ENCODE measurements around the gene RBM10.

The RBM10 gene

GRCh38 chrX:47202316-47202715, 57.3 kb downstream of the RBM10 start:
- Histone ChIP-seq H3K4me2 (ENCODE audit: low read length) (no peak overlapping the region), H3K9me3 (ENCODE audit: control insufficient read depth, insufficient read depth, low read length) (no peaks in the 10 kb centered on the region), H3K4me1 (ENCODE audit: control insufficient read depth, low read length) (no peaks in the 10 kb centered on the region), H3K9me2 (replicated peaks; ENCODE audit: control insufficient read depth, low read length) (no peaks in the 10 kb centered on the region), H3K36me3 (ENCODE audit: control insufficient read depth, low read length) (peaks cover 89% of the 10 kb centered on the region), H4K20me1 (ENCODE audit: control insufficient read depth, insufficient read depth, low read depth, low read length) (no peaks in the 10 kb centered on the region), H3F3A (ENCODE audit: control insufficient read depth, insufficient read depth) (no peaks in the 10 kb centered on the region), H3K27ac (ENCODE audit: low read depth, low read length) (no peak overlapping the region), H3K4me3 (ENCODE audit: low read length) (no peak overlapping the region), H3K79me2 (ENCODE audit: control insufficient read depth, low read length) (peaks cover 15% of the 10 kb centered on the region), H3K27me3 (ENCODE audit: control insufficient read depth, low read length) (no peaks in the 10 kb centered on the region)
- TF ChIP-seq CTCF (IDR thresholded peaks at IDR 0.05; ENCODE audit: low read depth, low read length, poor library complexity, severe bottlenecking) (no peak), EZH2phosphoT487 (IDR thresholded peaks at IDR 0.05; ENCODE audit: borderline replicate concordance, low read length) (no peak)

GRCh38 chrX:47202877-47203276, 57.9 kb downstream of the RBM10 start:
- peaks cover 9% of the 10 kb centered on the region for H3K79me2 ChIP-seq (ENCODE audit: control insufficient read depth, low read length)
- no peaks in the 10 kb centered on the region for H4K20me1 ChIP-seq (ENCODE audit: control insufficient read depth, insufficient read depth, low read depth, low read length)
- H3K9me2 ChIP-seq (replicated peaks; ENCODE audit: control insufficient read depth, low read length): no peaks in the 10 kb centered on the region
- no peak overlapping the region for H3K4me2 ChIP-seq (ENCODE audit: low read length)
- H3K27me3 ChIP-seq (ENCODE audit: control insufficient read depth, low read length): no peaks in the 10 kb centered on the region
- H3K36me3 ChIP-seq (ENCODE audit: control insufficient read depth, low read length): peaks cover 89% of the 10 kb centered on the region
- H3K4me3 ChIP-seq (ENCODE audit: low read length): no peak overlapping the region
- TF ChIP-seq CTCF (IDR thresholded peaks at IDR 0.05; ENCODE audit: low read depth, low read length, poor library complexity, severe bottlenecking) (no peak), EZH2phosphoT487 (IDR thresholded peaks at IDR 0.05; ENCODE audit: borderline replicate concordance, low read length) (no peak)
- H3K27ac ChIP-seq (ENCODE audit: low read depth, low read length): no peak overlapping the region
- H3F3A ChIP-seq (ENCODE audit: control insufficient read depth, insufficient read depth): no peaks in the 10 kb centered on the region
- H3K9me3 ChIP-seq (ENCODE audit: control insufficient read depth, insufficient read depth, low read length): no peaks in the 10 kb centered on the region
- H3K4me1 ChIP-seq (ENCODE audit: control insufficient read depth, low read length): no peaks in the 10 kb centered on the region

- no peaks in the 10 kb centered on the region for H3K9me2 ChIP-seq (replicated peaks; ENCODE audit: control insufficient read depth, low read length)
- H3K9me3 ChIP-seq (ENCODE audit: control insufficient read depth, insufficient read depth, low read length): no peaks in the 10 kb centered on the region
- H3K27me3 ChIP-seq (ENCODE audit: control insufficient read depth, low read length): no peaks in the 10 kb centered on the region
- no peaks in the 10 kb centered on the region for H3K79me2 ChIP-seq (ENCODE audit: control insufficient read depth, low read length)
- H3K4me3 ChIP-seq (ENCODE audit: low read length): no peak overlapping the region
- no peaks in the 10 kb centered on the region for H4K20me1 ChIP-seq (ENCODE audit: control insufficient read depth, insufficient read depth, low read depth, low read length)
- TF ChIP-seq CTCF (IDR thresholded peaks at IDR 0.05; ENCODE audit: low read depth, low read length, poor library complexity, severe bottlenecking) (no peak), EZH2phosphoT487 (IDR thresholded peaks at IDR 0.05; ENCODE audit: borderline replicate concordance, low read length) (no peak)
- peaks cover 84% of the 10 kb centered on the region for H3K36me3 ChIP-seq (ENCODE audit: control insufficient read depth, low read length)
- no peak overlapping the region for H3K27ac ChIP-seq (ENCODE audit: low read depth, low read length)
- no peaks in the 10 kb centered on the region for H3F3A ChIP-seq (ENCODE audit: control insufficient read depth, insufficient read depth)
- H3K4me2 ChIP-seq (ENCODE audit: low read length): no peak overlapping the region
- H3K4me1 ChIP-seq (ENCODE audit: control insufficient read depth, low read length): no peaks in the 10 kb centered on the region
These were observed 59.9 kb downstream of the RBM10 start for GRCh38 chrX:47204970-47205369.

GRCh38 chrX:47206316-47206715, 61.3 kb downstream of the RBM10 start:
- no peaks in the 10 kb centered on the region for H3K9me3 ChIP-seq (ENCODE audit: control insufficient read depth, insufficient read depth, low read length)
- no peaks in the 10 kb centered on the region for H3K79me2 ChIP-seq (ENCODE audit: control insufficient read depth, low read length)
- H3K4me3 ChIP-seq (ENCODE audit: low read length): no peak overlapping the region
- no peaks in the 10 kb centered on the region for H3K9me2 ChIP-seq (replicated peaks; ENCODE audit: control insufficient read depth, low read length)
- no peaks in the 10 kb centered on the region for H3F3A ChIP-seq (ENCODE audit: control insufficient read depth, insufficient read depth)
- H4K20me1 ChIP-seq (ENCODE audit: control insufficient read depth, insufficient read depth, low read depth, low read length): no peaks in the 10 kb centered on the region
- H3K4me2 ChIP-seq (ENCODE audit: low read length): no peak overlapping the region
- H3K27ac ChIP-seq (ENCODE audit: low read depth, low read length): no peak overlapping the region
- H3K36me3 ChIP-seq (ENCODE audit: control insufficient read depth, low read length): peaks cover 84% of the 10 kb centered on the region
- H3K4me1 ChIP-seq (ENCODE audit: control insufficient read depth, low read length): no peaks in the 10 kb centered on the region
- TF ChIP-seq EZH2phosphoT487 (IDR thresholded peaks at IDR 0.05; ENCODE audit: borderline replicate concordance, low read length): no peak
- TF ChIP-seq CTCF (IDR thresholded peaks at IDR 0.05; ENCODE audit: low read depth, low read length, poor library complexity, severe bottlenecking): no peak
- no peaks in the 10 kb centered on the region for H3K27me3 ChIP-seq (ENCODE audit: control insufficient read depth, low read length)
